ENCODE measurements around the gene DSPP.

The DSPP gene

GRCh38 chr4:87631668-87632067, 23.3 kb downstream of the DSPP start:
- no peak for DNase-seq (ENCODE audit: low read depth in 2 of 2)

- DNase-seq (ENCODE audit: low read depth in 2 of 2) = no peak
These were observed 24.1 kb downstream of the DSPP start for GRCh38 chr4:87632469-87632868.

- DNase-seq (ENCODE audit: low read depth in 2 of 2) = no peak
These were observed 24.9 kb downstream of the DSPP start for GRCh38 chr4:87633243-87633642.

GRCh38 chr4:87644286-87644685, 36.0 kb downstream of the DSPP start:
- DNase-seq (ENCODE audit: low read depth in 2 of 2) = no peak

GRCh38 chr4:87649980-87650379, 41.7 kb downstream of the DSPP start, which contains the start of gene DMP1:
Gene DMP1, plus strand, starts transcription at chr4:87650280. Its CDS starts 6,213 bp downstream, at chr4:87656493.
- DNase-seq (ENCODE audit: low read depth in 2 of 2) = no peak

- DNase-seq (ENCODE audit: low read depth in 2 of 2) = no peak
These were observed 42.6 kb downstream of the DSPP start for GRCh38 chr4:87650938-87651337.

- DNase-seq (ENCODE audit: low read depth in 2 of 2) = no peak
These were observed 43.6 kb downstream of the DSPP start for GRCh38 chr4:87651941-87652340.

GRCh38 chr4:87654487-87655044, 46.2 kb downstream of the DSPP start:
- DNase-seq (ENCODE audit: low read depth in 2 of 2) = no peak

- DNase-seq (ENCODE audit: low read depth in 2 of 2) = no peak
These were observed 49.2 kb downstream of the DSPP start for GRCh38 chr4:87657525-87657924.

GRCh38 chr4:87659247-87659931, 51.1 kb downstream of the DSPP start:
- no peak for DNase-seq (ENCODE audit: low read depth in 2 of 2)

- DNase-seq (ENCODE audit: low read depth in 2 of 2) = no peak
These were observed 54.5 kb downstream of the DSPP start for GRCh38 chr4:87662871-87663270.
